HG02885 (cell line): Measurements from ENCODE around the gene TPRA1.

Experiments
- ATAC-seq: cut with Tn5 transposase; IDR thresholded peaks from one replicate; pipeline ENCODE4 v1.9.1; 2021; ENCODE audit warnings: mild to moderate bottlenecking; ENCODE audit not compliant: unreplicated experiment, poor library complexity

The TPRA1 gene

DNA sequence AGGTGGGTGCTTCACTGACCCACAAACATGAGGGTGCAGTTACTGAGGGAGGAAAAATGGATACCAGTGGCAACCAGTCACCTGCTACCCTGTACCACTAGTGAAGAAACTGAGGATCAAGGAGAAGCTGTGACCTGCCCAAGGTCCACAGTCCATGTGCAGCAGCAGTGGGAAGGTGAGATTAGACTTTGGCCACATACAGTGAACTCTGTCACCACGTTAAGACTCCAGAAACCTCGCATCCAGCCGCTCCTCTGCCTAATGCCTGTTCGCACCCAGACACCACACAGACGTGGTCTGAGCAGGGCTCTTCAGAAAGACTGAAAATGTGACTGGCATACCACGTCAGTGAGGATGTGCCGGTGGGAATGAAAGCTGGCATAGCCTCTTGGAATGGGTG, 20.0 kb downstream of the TPRA1 start:
- ATAC-seq = no peak

DNA sequence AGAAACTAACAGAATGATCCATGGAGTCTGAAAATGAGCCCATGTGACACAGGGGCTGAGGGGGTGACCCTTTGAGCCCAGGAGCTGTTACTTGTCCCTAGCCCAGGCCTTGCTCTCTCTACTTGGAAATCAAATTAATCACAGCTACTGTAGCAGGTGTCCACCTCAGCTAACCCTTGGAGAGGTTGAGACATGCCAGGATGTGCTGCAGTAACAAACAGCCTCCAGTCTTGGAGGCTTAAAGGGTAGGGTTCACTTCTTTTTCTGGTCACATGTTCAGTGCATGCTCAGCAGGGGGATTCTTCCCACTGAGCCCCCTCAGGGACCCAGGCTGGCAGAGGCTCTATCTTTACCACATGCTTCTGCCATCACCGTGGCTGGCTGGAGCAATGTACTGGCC, 21.4 kb downstream of the TPRA1 start:
- ATAC-seq = no peak

DNA sequence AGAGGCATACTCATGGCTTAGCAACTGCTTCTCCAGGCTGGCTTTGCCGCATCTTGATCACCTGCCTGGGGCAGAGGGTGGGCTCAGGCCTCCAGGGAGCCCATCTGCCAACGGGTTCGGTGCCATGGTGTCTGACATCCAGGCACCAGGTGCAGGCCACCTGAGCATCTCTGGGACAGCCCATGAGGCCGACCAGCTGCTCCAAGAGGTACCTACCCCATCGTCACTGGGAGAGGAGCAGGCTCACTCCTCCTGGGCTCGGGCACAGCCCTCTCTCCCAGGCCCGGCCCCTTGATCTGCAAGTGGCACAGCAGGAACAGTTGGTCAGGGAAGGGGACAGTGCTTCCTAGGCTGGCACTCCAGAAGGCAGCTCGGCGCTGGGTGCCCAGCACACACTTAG, 21.9 kb downstream of the TPRA1 start:
- ATAC-seq = no peak

DNA sequence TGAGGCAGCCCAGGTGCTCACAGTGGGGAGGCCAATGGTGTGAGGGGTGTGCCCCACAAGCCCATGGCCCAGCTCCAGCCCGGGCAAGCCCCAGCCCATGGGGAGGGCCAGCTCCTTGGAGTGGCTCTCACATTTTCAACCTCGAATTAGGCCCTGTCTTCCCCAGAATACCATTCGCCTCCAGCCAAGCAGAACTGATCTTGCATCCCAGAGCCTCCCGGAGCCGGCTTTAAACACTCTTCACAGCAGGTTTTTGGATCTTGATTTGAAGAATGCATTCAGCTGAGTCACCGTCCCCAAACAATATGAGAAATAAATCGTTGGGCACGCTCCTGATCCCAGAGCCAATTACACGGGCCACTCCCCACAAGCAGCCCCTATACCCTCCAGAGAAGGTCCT, 23.7 kb downstream of the TPRA1 start:
- no peak for ATAC-seq

DNA sequence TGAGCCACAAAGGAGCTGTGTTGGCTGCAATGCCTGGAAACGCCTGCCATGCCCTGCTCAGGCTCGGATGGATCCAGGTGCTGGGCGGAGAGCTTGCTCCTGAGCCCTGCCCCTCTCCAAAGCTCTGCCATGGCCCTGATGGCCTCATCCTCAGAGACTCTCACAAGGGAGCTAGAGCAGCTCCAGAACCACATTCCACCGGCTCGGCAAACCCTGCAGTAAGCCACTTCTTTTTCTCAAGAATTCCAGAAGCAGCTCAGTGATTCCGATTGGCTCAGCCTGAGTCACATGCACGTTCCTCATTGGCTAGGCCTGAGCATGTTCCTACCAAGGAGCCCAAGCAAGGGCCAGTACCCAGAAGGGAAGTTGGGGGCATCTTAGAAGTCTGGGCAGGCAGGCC, 24.8 kb downstream of the TPRA1 start:
- ATAC-seq = no peak

DNA sequence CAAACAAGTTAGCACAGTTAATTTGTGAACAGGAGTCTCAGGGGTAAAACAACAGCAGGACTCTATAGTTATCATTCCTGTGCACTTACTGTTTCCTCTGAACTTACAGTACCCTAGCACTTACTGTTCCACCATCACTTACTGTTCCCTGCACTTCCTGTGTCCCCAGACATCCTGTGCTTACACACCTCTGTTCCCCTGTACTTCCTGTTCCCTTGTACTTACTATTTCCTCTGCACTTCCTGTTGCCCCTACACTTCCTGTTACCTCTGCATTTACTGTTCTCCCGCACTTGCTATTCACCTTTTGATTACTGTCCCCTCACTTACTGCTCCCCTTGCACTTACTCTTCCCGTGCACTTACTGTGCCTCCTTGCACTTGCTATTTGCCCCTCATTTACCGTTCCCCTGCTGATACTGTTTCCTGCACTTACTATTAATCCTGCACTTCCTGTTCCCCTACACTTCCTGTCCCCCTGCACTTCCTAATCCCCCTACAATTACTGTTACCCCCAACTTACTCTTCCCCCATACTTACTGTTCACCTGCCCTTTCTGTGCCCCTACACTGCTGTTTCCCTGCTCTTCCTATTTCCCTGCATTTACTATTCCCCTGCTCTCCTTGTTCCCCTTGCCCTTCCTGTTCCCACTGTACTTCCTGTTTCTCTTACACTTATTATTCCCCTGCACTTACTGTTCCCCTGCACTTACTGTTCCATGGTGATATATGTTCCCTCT, 30.3 kb downstream of the TPRA1 start:
- no peak for ATAC-seq

DNA sequence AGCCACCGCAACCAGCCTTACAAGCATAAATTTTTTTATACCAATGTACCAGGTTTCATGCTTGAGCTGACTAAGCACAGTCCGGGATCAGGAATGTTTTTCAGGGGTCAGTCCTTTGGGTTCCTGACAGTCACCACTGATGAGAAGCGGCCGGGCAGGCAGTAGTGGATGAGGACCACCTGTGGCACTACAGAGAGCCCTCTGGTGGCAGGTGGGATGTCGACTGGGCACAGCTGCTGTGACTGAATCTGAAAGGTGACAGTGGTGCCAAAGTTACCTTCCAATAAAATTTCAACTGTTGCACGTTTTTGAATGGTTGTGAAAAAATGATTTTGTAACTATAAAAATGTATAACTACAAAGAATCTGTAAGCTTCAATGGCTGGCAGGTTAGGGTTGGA, 34.0 kb downstream of the TPRA1 start:
- ATAC-seq = no peak

DNA sequence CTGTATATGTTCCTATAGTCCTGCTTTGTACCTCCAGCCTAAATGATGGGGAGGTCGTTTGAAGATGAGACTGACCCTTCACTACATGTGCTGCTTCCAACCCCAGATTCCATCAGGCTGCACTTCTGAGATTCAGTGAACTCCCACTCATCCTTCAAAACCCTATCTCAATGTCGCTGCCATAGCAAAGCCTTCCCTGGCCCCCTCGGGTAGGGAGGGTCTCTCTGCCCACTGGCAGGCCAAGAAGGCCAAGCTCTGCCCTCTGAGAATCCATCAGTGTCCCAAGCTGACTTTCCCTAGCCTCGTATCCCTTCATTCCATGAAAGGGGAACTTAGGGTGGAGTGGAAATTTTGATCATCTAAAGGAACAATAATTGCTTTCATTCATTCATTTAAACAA, 35.4 kb downstream of the TPRA1 start:
- no peak for ATAC-seq

DNA sequence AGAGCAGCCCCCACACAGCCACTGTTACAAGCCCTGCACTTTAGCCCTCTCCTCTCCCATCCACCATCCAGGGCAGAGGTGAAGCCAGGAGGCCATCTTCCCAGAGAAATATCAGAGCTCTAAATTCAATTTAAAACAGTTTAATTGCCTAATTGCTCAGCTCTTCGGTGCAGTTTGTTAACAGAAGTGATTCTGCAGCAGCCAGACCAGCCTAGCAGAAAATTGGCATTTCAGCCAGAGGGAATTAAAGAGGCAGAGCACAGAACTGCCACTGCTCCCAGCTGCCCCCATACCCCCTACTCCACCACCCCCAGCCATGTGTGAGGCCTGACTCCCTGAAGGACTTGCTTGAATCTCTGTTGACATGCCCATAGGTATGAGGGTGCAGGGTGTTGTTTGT, 38.5 kb downstream of the TPRA1 start:
- ATAC-seq = no peak

DNA sequence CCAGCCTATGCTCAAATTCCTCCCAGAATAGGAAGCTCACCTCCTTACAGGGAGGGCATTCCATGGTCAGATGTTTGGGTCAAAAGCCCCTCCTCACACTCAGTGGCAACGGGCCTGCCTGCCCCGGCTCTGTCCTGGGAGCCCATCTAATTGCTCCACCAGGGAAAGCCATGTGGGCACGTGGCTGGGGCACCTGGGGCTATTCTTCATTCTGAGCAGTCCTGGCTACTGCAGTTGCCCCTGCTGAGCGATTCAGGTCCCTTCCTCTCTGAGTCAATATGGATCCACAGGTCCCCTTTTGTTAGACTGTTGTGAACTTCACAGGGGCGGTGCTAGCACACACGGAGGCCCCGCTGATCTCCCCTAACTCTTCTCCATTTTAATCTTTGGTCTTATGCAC, 39.4 kb downstream of the TPRA1 start:
- no peak for ATAC-seq

DNA sequence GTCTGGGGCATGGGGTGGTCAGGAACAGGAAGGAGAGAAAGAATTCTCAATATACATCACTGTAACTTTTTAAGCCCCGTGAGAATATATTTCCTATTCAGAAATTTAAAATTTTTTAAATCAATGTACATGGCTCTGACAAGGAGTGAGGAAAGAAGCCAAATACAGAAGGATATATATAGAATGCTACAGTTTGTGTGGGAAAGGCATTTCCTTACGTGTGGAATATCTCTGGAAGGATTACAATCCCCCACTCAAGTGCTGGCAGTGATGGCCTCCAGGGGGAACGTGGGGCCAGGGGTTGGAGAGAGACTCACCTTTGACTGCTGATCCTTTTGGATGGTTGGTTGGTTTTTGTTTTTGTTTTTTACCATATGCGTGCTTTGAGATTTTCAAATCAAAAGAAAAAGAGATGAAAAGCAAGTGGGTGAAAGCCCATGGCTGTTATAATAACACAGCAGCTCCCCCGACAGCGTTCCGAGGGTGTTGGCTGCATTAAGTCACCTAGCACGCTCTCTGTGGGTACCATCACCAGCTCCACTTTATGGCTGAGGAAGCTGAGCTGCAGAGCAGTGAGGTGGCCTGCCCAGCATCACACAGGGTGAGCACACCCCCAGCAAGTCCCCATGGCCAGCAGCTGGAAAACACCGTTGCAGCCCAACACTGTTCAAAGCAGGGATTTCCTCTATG, 39.9 kb downstream of the TPRA1 start:
- no peak for ATAC-seq

DNA sequence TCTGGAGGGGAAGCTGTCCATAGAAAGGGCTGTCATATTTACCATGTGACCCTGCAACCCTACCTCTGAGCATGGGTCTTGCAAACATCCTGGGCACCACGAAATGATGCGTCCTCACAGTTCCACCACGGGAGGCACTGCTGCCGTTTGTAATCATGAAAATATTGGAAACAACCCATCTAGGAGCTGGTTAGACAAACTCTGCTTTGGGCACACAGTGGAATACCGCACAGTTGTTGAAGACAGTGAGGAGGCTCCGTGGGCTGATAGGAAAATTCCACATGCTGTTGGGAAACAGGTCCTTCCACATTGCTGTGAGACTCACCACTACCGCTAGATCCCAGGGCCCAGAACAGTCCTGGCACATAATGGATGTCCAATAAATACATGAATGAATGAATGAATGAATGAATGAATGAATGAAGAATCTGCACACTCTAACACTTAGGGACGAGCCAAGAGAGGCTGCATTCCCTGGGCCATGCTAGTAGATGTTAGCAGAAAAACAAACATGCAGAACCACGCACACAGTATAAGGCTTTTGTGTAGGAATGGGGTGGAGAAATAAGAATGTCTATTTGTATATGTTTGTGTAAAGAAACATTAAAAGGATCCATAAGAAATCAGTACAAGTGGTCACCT, 40.6 kb downstream of the TPRA1 start:
- ATAC-seq = no peak

DNA sequence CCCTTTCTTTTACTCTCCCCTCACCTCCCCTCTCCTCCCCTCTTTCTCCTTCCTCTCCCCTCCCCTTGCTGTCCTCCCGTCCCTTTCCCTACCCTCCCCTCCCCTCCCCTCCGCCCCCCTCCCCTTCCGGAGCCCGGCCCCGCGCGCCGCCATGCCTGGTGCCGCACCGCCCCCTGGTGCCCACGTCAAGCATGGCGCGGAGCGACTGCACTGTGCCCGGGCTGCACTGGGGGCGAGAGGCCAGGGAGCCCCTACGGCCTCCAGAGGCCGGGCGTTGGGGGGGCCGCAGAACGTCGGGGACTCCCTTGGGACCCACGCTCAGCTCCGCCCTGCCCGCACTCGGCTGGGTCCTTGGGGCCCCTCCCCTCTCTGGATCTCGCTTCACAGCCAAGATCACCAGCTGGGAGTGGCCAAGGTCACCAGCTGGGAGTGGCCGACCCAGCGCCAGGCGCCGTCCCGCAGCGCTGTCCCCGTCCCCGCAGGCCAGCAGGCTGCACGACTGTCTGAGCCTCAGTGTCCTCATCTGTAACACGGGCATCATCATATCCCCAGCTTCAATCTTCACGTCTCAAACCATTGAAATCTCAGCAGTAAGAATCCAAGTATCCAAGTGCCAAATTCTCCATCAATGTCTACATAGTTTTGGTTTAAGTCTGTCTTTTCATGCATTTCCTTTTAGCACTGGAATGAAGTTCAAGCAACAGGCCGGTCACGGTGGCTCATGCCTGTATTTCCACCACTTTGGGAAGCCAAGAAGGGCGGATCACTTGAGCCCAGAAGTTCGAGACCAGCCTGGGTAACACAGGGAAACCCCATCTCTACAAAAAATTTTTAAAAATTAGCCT, 42.5 kb downstream of the TPRA1 start:
- no peak for ATAC-seq

DNA sequence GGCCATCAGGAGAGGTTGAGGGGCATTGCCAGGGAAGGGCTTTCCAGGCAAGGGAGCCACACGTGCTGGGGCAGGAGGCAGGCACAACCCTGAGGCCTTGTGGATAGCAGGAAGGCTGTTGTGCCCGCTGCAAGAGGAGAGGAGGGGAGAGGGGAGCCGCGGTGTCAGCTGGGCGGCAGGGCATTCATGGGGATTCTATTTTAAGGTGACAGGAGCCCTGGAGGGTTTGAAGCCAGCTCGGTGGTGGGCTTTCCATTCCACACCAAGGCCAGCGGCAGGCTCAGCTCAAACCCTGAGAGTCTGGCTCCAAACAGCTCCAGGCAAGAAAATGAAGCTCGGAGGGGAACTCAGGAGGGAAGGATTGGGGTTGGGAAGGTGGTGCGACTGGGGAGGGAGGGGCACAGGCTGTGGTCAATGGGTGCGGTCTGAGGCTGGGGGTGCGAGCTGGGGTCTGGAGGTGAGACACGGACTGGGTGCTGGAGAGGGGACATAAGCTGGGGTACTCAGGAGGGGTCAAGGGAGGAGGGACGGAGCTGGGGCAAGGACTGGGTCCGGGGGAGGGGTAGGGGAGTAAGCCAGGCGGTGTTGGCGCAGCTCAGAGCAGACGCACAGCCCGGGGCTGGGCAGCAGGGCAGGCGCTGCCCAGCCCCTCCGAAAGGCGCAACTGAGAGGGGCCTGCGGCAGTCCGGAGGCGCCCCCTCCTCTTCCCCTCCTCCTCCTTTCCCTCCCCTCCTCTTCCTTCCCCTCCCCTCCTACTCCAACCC, 43.4 kb downstream of the TPRA1 start:
- no peak for ATAC-seq

DNA sequence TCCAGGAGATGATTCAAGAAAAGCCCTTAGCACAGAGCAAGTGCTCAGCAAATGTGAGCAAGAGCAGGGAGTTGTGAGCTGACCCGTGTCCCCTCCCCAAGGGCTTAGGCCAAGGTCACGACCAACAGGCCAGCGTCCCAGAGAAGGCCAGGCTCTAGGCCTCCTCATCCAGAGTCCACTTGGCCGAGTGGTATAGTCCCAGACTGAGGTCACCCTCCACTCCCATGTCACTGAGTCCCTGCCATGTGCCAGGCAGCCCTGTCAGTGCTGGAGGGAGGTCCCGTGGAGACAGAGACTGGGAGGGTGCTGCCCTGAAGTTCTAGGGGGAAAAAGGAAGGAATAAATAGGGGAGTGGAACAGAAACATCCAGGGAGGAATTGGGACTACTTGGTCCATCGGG, 44.0 kb downstream of the TPRA1 start:
- ATAC-seq = no peak

DNA sequence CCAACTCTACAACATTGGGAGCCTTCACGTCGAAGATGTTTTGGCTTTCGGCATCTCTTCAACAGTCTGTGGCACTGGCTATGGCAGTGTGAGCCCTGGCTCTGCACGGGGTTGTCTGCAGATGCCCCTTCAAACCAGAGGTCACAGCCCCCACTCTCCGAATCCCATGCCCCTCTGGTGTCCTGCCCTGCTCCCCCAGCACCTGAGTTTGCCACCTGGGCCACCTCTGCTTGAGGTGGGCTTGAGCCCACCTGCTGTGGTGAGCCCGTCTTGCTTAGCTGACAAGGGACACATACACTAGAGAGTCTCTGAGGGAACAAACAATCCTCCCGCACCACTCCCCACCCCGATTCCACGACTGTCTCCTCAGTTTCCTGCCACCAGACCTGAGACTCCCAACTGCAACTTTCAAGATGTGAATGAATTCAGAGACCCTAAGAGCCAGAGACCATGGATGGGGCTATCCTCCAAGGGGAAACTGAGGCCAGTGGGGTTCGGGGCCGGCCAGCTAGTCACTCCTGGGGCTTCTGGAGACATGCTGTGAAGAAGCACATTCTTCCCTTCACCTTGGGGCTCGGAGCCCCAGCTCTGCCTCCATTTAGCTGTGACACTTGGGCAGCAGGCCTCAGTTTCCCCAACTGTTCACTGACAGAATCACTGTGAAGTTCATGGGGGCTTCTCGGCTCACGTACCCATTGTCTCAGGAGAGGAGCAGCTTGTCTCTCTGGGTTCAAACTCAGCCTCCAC, 44.6 kb downstream of the TPRA1 start:
- no peak for ATAC-seq

DNA sequence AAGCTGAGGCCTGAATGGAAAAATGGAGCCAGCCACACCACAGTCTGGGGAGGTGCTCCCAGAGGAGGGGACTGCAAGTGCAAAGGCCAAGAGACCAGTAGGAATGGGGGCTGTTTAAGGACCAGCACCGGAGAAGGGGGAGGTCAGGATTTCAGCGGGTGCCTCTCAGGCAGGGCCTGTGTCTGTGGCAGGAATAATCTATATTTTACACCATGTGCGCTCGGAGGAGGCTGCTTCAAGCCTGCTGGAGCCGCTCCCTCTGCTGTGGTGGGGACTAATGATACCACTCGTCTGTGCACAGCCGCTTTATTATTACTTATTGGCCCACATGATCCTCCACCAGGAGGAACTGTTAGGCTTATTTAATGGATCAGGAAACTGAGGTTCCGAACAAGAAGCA, 45.3 kb downstream of the TPRA1 start:
- no peak for ATAC-seq

DNA sequence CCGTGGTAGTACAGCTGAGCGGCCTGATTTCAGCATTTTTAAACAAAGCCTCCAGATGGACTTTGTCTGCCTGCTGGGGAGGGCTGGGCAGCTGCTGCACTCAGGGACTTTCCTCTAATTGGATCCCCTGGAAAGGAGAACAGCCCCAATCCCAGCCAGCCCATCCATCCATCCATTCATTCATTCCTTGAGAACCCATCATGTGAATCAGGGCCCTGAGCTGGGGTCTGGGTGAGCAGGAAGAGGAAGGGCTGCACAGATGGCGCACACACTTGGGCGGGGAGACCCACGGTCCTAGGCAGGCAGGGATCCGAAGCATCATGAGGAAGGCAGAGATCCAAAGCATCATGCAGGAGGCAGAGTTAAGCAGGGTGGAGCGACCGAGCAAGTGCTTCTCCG, 45.7 kb downstream of the TPRA1 start:
- no peak for ATAC-seq

DNA sequence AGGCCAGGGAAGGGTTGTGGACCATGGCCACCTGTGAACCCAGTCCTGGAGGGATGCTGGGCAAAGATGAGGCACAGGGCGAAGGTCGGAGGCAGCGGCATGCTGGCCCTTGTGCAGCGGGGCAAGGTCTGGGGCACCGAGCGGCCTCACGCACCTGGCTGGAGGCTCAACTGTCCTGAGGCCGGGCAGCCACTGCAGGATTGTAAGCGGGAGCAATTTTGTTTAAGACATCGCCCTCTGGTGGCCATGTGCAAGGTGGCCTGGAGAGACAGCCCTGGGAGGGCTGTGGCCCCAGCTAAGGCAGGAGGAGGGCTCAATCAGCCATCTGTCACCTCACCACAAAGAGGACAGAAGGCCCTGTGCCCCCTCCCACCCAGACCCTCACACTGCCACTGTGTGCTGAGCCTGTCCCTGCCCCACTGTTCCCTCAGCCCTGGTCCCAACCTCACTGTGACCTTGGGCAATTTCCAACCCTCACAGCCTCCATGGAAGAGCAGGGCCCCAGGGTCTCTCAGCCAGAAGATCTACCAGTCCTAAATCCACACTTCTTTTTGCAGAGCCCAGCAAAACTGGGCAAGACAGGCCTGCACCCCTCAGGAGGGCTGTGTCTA, 46.2 kb downstream of the TPRA1 start:
- peak; percentile 73 for ATAC-seq
